Measurements from ENCODE around the gene ZNF285. TPM values are rescaled to one million over a fixed set of nuclear protein-coding genes. Genes with fewer than 3 reads are reported as not detected.
A peak's percentile ranks its signal among the peaks of the same experiment; 100 is the strongest.

Gene ZNF285
- total RNA-seq, 4 donors from 2014 or later: 0.68 to 9.6 (median 0.95) TPM; not detected in 1

GRCh38 chr19:44367024-44367423 is 34.4 kb downstream of the ZNF285 start:
- DNase-seq: no peak
- TF ChIP-seq POLR2AphosphoS5 (IDR thresholded peaks at IDR 0.05): no peak
- no peak for TF ChIP-seq POLR2A (IDR thresholded peaks at IDR 0.05)
- TF ChIP-seq, protein P1, sequence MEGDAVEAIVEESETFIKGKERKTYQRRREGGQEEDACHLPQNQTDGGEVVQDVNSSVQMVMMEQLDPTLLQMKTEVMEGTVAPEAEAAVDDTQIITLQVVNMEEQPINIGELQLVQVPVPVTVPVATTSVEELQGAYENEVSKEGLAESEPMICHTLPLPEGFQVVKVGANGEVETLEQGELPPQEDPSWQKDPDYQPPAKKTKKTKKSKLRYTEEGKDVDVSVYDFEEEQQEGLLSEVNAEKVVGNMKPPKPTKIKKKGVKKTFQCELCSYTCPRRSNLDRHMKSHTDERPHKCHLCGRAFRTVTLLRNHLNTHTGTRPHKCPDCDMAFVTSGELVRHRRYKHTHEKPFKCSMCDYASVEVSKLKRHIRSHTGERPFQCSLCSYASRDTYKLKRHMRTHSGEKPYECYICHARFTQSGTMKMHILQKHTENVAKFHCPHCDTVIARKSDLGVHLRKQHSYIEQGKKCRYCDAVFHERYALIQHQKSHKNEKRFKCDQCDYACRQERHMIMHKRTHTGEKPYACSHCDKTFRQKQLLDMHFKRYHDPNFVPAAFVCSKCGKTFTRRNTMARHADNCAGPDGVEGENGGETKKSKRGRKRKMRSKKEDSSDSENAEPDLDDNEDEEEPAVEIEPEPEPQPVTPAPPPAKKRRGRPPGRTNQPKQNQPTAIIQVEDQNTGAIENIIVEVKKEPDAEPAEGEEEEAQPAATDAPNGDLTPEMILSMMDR (IDR thresholded peaks at IDR 0.05): no peak
- no peak for TF ChIP-seq EP300 (IDR thresholded peaks at IDR 0.05; ENCODE audit: low read depth)
- Histone ChIP-seq H3K27me3 (no peaks in the 10 kb centered on the region), H3K36me3 (no peaks in the 10 kb centered on the region), H3K27ac (no peak overlapping the region), H3K9me3 (peaks cover 0 to 2% of the 10 kb centered on the region in 2 donors), H3K4me1 (no peaks in the 10 kb centered on the region), H3K4me3 (no peak overlapping the region)
- 73 to 77% methylated on average over 12 to 17 of the region's 17 CpGs for WGBS, 2 donors (ENCODE audit: low coverage in 1 of 2)
- intact Hi-C loops (cut with DNase I; ENCODE audit: low total_unique reads) (no loop called here), in situ Hi-C loops (cut with MboI; ENCODE audit: low pct_ligation_motif_present in 1 of 4, low pct_unique_long_range_greater_than_20kb in 1 of 4, low sequenced_read_pairs in 3 of 4) (no loop called here)

DNA sequence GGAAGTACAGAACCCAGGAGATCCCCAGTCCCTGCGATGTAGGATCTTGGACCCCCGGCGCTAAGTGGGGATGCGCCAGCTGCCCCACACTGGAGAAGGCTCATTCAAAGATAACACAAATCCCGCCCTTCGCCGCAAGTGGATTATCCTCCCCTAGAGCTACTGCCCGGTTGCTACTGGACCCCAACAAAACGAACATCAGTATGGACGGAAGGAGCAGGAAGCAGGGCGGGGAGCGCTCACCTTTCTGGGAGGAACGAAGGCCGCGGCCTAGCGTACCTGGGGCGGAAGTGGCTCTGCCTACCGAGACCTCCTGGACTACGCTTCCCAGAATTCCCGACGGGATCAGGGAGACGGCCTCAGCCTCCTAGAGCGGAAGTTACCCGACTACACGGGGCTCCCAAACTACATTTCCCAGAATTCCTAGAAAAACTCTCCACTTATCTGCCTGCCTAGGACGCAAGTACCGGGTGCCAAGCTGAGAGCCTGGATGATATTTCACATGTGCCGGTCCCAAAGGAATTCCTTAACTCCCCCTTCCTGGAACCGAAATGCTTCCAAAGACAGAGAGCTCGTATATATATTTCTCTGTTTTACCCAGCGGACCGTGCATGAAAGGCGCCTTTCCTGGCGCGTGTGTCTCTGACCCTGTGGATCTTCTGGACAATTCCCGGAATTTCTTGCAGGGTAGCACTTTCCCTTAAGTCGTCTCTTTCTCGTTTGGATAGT is 44.9 kb downstream of the ZNF285 start, which contains the start of gene ZNF112:
Gene ZNF112, minus strand, starts transcription at position 298 of the 729 bp plus-strand sequence. CDS start 16,141 bp downstream, outside the sequence.
- TF ChIP-seq, protein P1 (IDR thresholded peaks at IDR 0.05): no peak
- TF ChIP-seq POLR2AphosphoS5 (IDR thresholded peaks at IDR 0.05) (peak in 2 of 3 donors; percentile 63), POLR2A (IDR thresholded peaks at IDR 0.05) (peak; percentile 58), EP300 (IDR thresholded peaks at IDR 0.05; ENCODE audit: low read depth) (no peak)
- WGBS, 2 donors (ENCODE audit: low coverage in 1 of 2): 0 to 5% methylated on average over 1 to 25 of the region's 38 CpGs
- in situ Hi-C loops (cut with MboI; ENCODE audit: low pct_ligation_motif_present in 1 of 4, low pct_unique_long_range_greater_than_20kb in 1 of 4, low sequenced_read_pairs in 3 of 4) (no loop called here), intact Hi-C loops (cut with DNase I; ENCODE audit: low total_unique reads) (no loop called here)
- peak; percentile 90 for DNase-seq
- peak within 1 kb of the TSS; percentile 7 to 70 (median 47) for H3K27ac ChIP-seq
- H3K36me3 ChIP-seq: peaks cover 0 to 4% (median 0%) of the 10 kb centered on the region in 4 donors
- H3K4me3 ChIP-seq: peak within 1 kb of the TSS; percentile 28 to 59 (median 42)
- peaks cover 3 to 12% (median 4%) of the 10 kb centered on the region in 4 donors for H3K4me1 ChIP-seq
- H3K9me3 ChIP-seq: peaks cover 16 to 24% of the 10 kb centered on the region in 2 donors
- H3K27me3 ChIP-seq: no peaks in the 10 kb centered on the region

- 78 to 82% methylated on average over 4 of the region's 4 CpGs for WGBS, 2 donors (ENCODE audit: low coverage in 1 of 2)
- H3K4me3 ChIP-seq: no peak overlapping the region
- H3K27me3 ChIP-seq: no peaks in the 10 kb centered on the region
- no peaks in the 10 kb centered on the region for H3K4me1 ChIP-seq
- intact Hi-C loops (cut with DNase I; ENCODE audit: low total_unique reads): no loop called here
- H3K9me3 ChIP-seq: peaks cover 36 to 56% of the 10 kb centered on the region in 2 donors
- peaks cover 0 to 18% (median 3%) of the 10 kb centered on the region in 4 donors for H3K36me3 ChIP-seq
- TF ChIP-seq POLR2AphosphoS5 (IDR thresholded peaks at IDR 0.05) (no peak), EP300 (IDR thresholded peaks at IDR 0.05; ENCODE audit: low read depth) (no peak), POLR2A (IDR thresholded peaks at IDR 0.05) (no peak)
- TF ChIP-seq, protein P1 (IDR thresholded peaks at IDR 0.05): no peak
- no peak overlapping the region for H3K27ac ChIP-seq
- in situ Hi-C loops (cut with MboI; ENCODE audit: low pct_ligation_motif_present in 1 of 4, low pct_unique_long_range_greater_than_20kb in 1 of 4, low sequenced_read_pairs in 3 of 4): no loop called here
- DNase-seq: no peak
Measured at GRCh38 chr19:44346556-44346955, 54.9 kb downstream of the ZNF285 start.

- Histone ChIP-seq H3K9me3 (peaks cover 34 to 51% of the 10 kb centered on the region in 2 donors), H3K36me3 (peaks cover 0 to 24% (median 3%) of the 10 kb centered on the region in 4 donors), H3K4me1 (no peaks in the 10 kb centered on the region), H3K4me3 (no peak overlapping the region), H3K27ac (no peak overlapping the region), H3K27me3 (no peaks in the 10 kb centered on the region)
- intact Hi-C loops (cut with DNase I; ENCODE audit: low total_unique reads) (no loop called here), in situ Hi-C loops (cut with MboI; ENCODE audit: low pct_ligation_motif_present in 1 of 4, low pct_unique_long_range_greater_than_20kb in 1 of 4, low sequenced_read_pairs in 3 of 4) (no loop called here)
- no peak for DNase-seq
- 84 to 89% methylated on average over 4 of the region's 4 CpGs for WGBS, 2 donors (ENCODE audit: low coverage in 1 of 2)
- TF ChIP-seq POLR2AphosphoS5 (IDR thresholded peaks at IDR 0.05): no peak
- no peak for TF ChIP-seq EP300 (IDR thresholded peaks at IDR 0.05; ENCODE audit: low read depth)
- TF ChIP-seq, protein P1 (IDR thresholded peaks at IDR 0.05): no peak
- TF ChIP-seq POLR2A (IDR thresholded peaks at IDR 0.05): no peak
Measured at GRCh38 chr19:44345959-44346358, 55.4 kb downstream of the ZNF285 start.

All from transverse colon (tissue), 4 donors.